Left lung (tissue), 10 donors: ENCODE measurements around the gene OTOGL. TPM values are rescaled to one million over a fixed set of nuclear protein-coding genes. Genes with fewer than 3 reads are reported as not detected.

Experiments used
- ATAC-seq: fragments of 200-7000 bp; cut with Tn5 transposase; one replicate; pipeline ENCODE4 v1.9.1; 2020; ENCODE audit warnings: moderate library complexity
- DNase-seq, 4 donors: peaks; one replicate each; pipeline ENCODE4 v3.0.0-alpha.2; 2013 to 2020
- H3K27ac ChIP-seq, 2 donors: fragments of 200-600 bp; sonication (generic) in 1 of 2; one replicate each; pipeline versions ENCODE4 v1.5.0 to v1.8.0; 2020 to 2021
- H3K27me3 ChIP-seq, 2 donors: fragments of 200-600 bp; sonication (generic) in 1 of 2; one replicate each; pipeline versions ENCODE4 v1.5.0 to v1.8.0; 2020 to 2021
- H3K36me3 ChIP-seq, 2 donors: fragments of 200-600 bp; sonication (generic) in 1 of 2; one replicate each; pipeline versions ENCODE4 v1.5.0 to v1.8.0; 2020 to 2021
- H3K4me1 ChIP-seq, 2 donors: fragments of 200-600 bp; one replicate each; pipeline ENCODE4 v1.8.0; 2021
- H3K4me3 ChIP-seq, 2 donors: fragments of 200-600 bp; sonication (generic) in 1 of 2; one replicate each; pipeline versions ENCODE4 v1.5.0 to v1.8.0; 2020 to 2021; ENCODE audit warnings: mild to moderate bottlenecking in 1 of 2
- H3K9me3 ChIP-seq, 2 donors: fragments of 200-600 bp; sonication (generic) in 1 of 2; one replicate each; pipeline versions ENCODE4 v1.5.0 to v1.8.0; 2020 to 2021
- CTCF ChIP-seq, 2 donors: fragments of 200-600 bp; sonication (generic) in 1 of 2; IDR thresholded peaks; one replicate each; pipeline versions ENCODE4 v1.5.0 to v1.8.0; 2021; ENCODE audit warnings: antibody characterized with exemption in 2 of 2
- intact Hi-C, 2 donors: fragments of 100-400 bp; cut with DNase I; formaldehyde crosslinking; loops; one replicate each; pipeline versions ENCODE4 v1.11.2 to v1.14.2; 2022
- polyA plus RNA-seq, 6 donors: library from polyadenylated mRNA; unstranded; fragments of 120-200 nt; gene quantifications; one replicate each; pipeline ENCODE4 v1.2.1, GENCODE V29; 2013; ENCODE audit not compliant: insufficient read length in 6 of 6
- total RNA-seq, 2 donors: library from RNA; stranded (reverse); fragmentation: NEBNext Ultra II Directional; extraction: Animal tissue kit (Norgen Biotek cat#: 25700); gene quantifications; one replicate each; pipeline ENCODE4 v1.2.1, GENCODE V29; 2021
- donor health status: DM: no; HTN: yes; CAD: no.
- donor health status: DM: no; HTN: no; CAD: no.

Gene OTOGL
- total and polyA plus RNA-seq, 8 donors = 0.08 to 0.66 (median 0.50) TPM

- Histone ChIP-seq H3K4me1 (no peaks in the 10 kb centered on the region), H3K4me3 (no peak overlapping the region), H3K9me3 (no peaks in the 10 kb centered on the region), H3K36me3 (no peaks in the 10 kb centered on the region), H3K27me3 (no peaks in the 10 kb centered on the region), H3K27ac (no peak overlapping the region)
- TF ChIP-seq CTCF (IDR thresholded peaks at IDR 0.05) = no peak
- DNase-seq (no peak), ATAC-seq (no peak)
- intact Hi-C loops = no loop called here
Measured at GRCh38 chr12:80356097-80356496, 256.8 kb downstream of the OTOGL start.

- Histone ChIP-seq H3K27ac (no peak overlapping the region), H3K9me3 (peaks cover 0 to 6% of the 10 kb centered on the region in 2 donors), H3K36me3 (no peaks in the 10 kb centered on the region), H3K4me3 (no peak overlapping the region), H3K27me3 (no peaks in the 10 kb centered on the region), H3K4me1 (no peaks in the 10 kb centered on the region)
- DNase-seq = no peak
- no peak for ATAC-seq
- no peak for TF ChIP-seq CTCF (IDR thresholded peaks at IDR 0.05)
- intact Hi-C loops = no loop called here
Measured at GRCh38 chr12:80359703-80360102, 260.4 kb downstream of the OTOGL start.

- DNase-seq (no peak), ATAC-seq (no peak)
- H3K9me3 ChIP-seq = peaks cover 0 to 6% of the 10 kb centered on the region in 2 donors
- no peak overlapping the region for H3K27ac ChIP-seq
- no peak overlapping the region for H3K4me3 ChIP-seq
- no peaks in the 10 kb centered on the region for H3K27me3 ChIP-seq
- TF ChIP-seq CTCF (IDR thresholded peaks at IDR 0.05) = no peak
- H3K36me3 ChIP-seq = no peaks in the 10 kb centered on the region
- intact Hi-C loops = no loop called here
- no peaks in the 10 kb centered on the region for H3K4me1 ChIP-seq
Measured at GRCh38 chr12:80364056-80364455, 264.7 kb downstream of the OTOGL start.

GRCh38 chr12:80373666-80374065 lies 274.3 kb downstream of the OTOGL start:
- no peaks in the 10 kb centered on the region for H3K9me3 ChIP-seq
- H3K4me3 ChIP-seq = no peak overlapping the region
- no peak for TF ChIP-seq CTCF (IDR thresholded peaks at IDR 0.05)
- intact Hi-C loops = no loop called here
- DNase-seq = no peak
- H3K4me1 ChIP-seq = no peaks in the 10 kb centered on the region
- no peak for ATAC-seq
- H3K27me3 ChIP-seq = no peaks in the 10 kb centered on the region
- no peak overlapping the region for H3K27ac ChIP-seq
- H3K36me3 ChIP-seq = no peaks in the 10 kb centered on the region

- DNase-seq = no peak
- Histone ChIP-seq H3K4me3 (no peak overlapping the region), H3K27ac (no peak overlapping the region), H3K27me3 (no peaks in the 10 kb centered on the region), H3K36me3 (no peaks in the 10 kb centered on the region), H3K9me3 (no peaks in the 10 kb centered on the region), H3K4me1 (no peaks in the 10 kb centered on the region)
- ATAC-seq = no peak
- intact Hi-C loops = no loop called here
- no peak for TF ChIP-seq CTCF (IDR thresholded peaks at IDR 0.05)
Measured at GRCh38 chr12:80374615-80375014, 275.3 kb downstream of the OTOGL start.
